Neural cell (in vitro differentiated cells): ENCODE results near the gene SLC6A11. TPM values are rescaled to one million over a fixed set of nuclear protein-coding genes. Genes with fewer than 3 reads are reported as not detected.

Experiments used
- H2AFZ ChIP-seq: fragments of 200-600, 300-800 bp; sonication (generic), shearing (Covaris generic); 2 replicates; pipeline ENCODE4 v1.6.0; 2014; ENCODE audit warnings: low read depth, mild to moderate bottlenecking, antibody characterized with exemption, low read length, moderate library complexity
- H3F3A ChIP-seq: fragments of 200-600 bp; shearing (Covaris generic); 2 replicates; pipeline ENCODE4 v1.6.1; 2016; ENCODE audit warnings: mild to moderate bottlenecking, moderate library complexity, mixed read lengths, antibody characterized with exemption, low read length; ENCODE audit not compliant: insufficient read depth, poor library complexity, severe bottlenecking
- H3K27ac ChIP-seq: fragments of 200-600, 300-800 bp; sonication (generic), shearing (Covaris generic); 2 replicates; pipeline ENCODE4 v1.5.1; 2014; ENCODE audit warnings: mild to moderate bottlenecking, low read length, moderate library complexity
- H3K27me3 ChIP-seq: fragments of 300-800, 200-600 bp; sonication (generic), shearing (Covaris generic); 2 replicates; pipeline ENCODE4 v1.6.0; 2014; ENCODE audit warnings: mild to moderate bottlenecking, low read depth, low read length, moderate library complexity; ENCODE audit not compliant: insufficient read depth
- H3K36me3 ChIP-seq: fragments of 300-800, 200-600 bp; sonication (generic), shearing (Covaris generic); 2 replicates; pipeline ENCODE4 v1.5.1; 2014; ENCODE audit warnings: mild to moderate bottlenecking, antibody characterized with exemption, low read length, moderate library complexity; ENCODE audit not compliant: insufficient read depth
- H3K4me2 ChIP-seq: fragments of 300-800, 200-600 bp; sonication (generic), shearing (Covaris generic); 2 replicates; pipeline ENCODE4 v1.6.0; 2014; ENCODE audit warnings: mild to moderate bottlenecking, low read length
- H3K4me3 ChIP-seq: fragments of 300-800, 200-600 bp; sonication (generic), shearing (Covaris generic); 2 replicates; pipeline ENCODE4 v1.5.1; 2014; ENCODE audit warnings: mild to moderate bottlenecking, low read length, moderate library complexity
- H3K79me2 ChIP-seq: fragments of 200-600 bp; shearing (Covaris generic); replicated peaks from 2 replicates; pipeline ENCODE4 v1.6.0; 2014; ENCODE audit warnings: mild to moderate bottlenecking, low read length, moderate library complexity; ENCODE audit not compliant: insufficient read depth
- H3K9ac ChIP-seq: fragments of 300-800, 200-600 bp; sonication (generic), shearing (Covaris generic); 2 replicates; pipeline ENCODE4 v1.6.1; 2016; ENCODE audit warnings: mild to moderate bottlenecking, low read length, mixed read lengths
- H3K9me2 ChIP-seq: fragments of 200-600 bp; shearing (Covaris generic); 2 replicates; pipeline ENCODE4 v1.6.1; 2016; ENCODE audit warnings: mild to moderate bottlenecking, low read length, mixed read lengths; ENCODE audit not compliant: insufficient read depth
- H3K9me3 ChIP-seq: fragments of 200-600, 300-800 bp; sonication (generic), shearing (Covaris generic); 2 replicates; pipeline ENCODE4 v1.6.1; 2016; ENCODE audit warnings: mild to moderate bottlenecking, mixed run types, low read length, moderate library complexity, mixed read lengths
- H4K20me1 ChIP-seq: fragments of 200-600 bp; shearing (Covaris generic); 2 replicates; pipeline ENCODE4 v1.6.1; 2016; ENCODE audit warnings: mild to moderate bottlenecking, mixed run types; ENCODE audit not compliant: insufficient read depth
- EP300 ChIP-seq: fragments of 450-650 bp; conservative IDR thresholded peaks from 2 replicates; pipeline ENCODE4 v1.6.1; 2014; ENCODE audit warnings: antibody characterized with exemption, mild to moderate bottlenecking, moderate library complexity; ENCODE audit not compliant: poor library complexity, severe bottlenecking
- EZH2 ChIP-seq: fragments of 200-600, 300-800 bp; shearing (Covaris generic), sonication (generic); IDR thresholded peaks from 2 replicates; pipeline ENCODE4 v1.6.1; 2014; ENCODE audit warnings: antibody characterized with exemption, low read length, borderline replicate concordance, mild to moderate bottlenecking; ENCODE audit not compliant: insufficient read depth, poor library complexity, severe bottlenecking
- MXI1 ChIP-seq: fragments of 450-650 bp; conservative IDR thresholded peaks from 2 replicates; pipeline ENCODE4 v1.6.1; 2014; ENCODE audit warnings: antibody characterized with exemption, mild to moderate bottlenecking; ENCODE audit not compliant: poor library complexity, severe bottlenecking
- POLR2AphosphoS5 ChIP-seq: IDR thresholded peaks from 2 replicates; pipeline ENCODE4 v1.6.1; 2012
- RAD21 ChIP-seq: fragments of 450-650 bp; conservative IDR thresholded peaks from 2 replicates; pipeline ENCODE4 v1.6.1; 2014; ENCODE audit warnings: antibody characterized with exemption, mild to moderate bottlenecking, moderate library complexity
- REST ChIP-seq: IDR thresholded peaks from 2 replicates; pipeline ENCODE4 v1.6.1; 2012; ENCODE audit warnings: borderline replicate concordance
- SMC3 ChIP-seq: fragments of 450-650 bp; conservative IDR thresholded peaks from 2 replicates; pipeline ENCODE4 v1.6.1; 2014; ENCODE audit warnings: antibody characterized with exemption, mild to moderate bottlenecking, moderate library complexity; ENCODE audit not compliant: poor library complexity
- TAF1 ChIP-seq: IDR thresholded peaks from 2 replicates; pipeline ENCODE4 v1.6.1; 2012; ENCODE audit warnings: low read depth
- polyA plus RNA-seq: library from polyadenylated mRNA; depleted of rRNA; stranded (reverse); fragments of >200 nt; gene quantifications from 2 replicates; pipeline ENCODE4 v1.2.3, GENCODE V29; 2014
- TF ChIP-seq, protein P1 (sequence below): fragments of 450-650 bp; IDR thresholded peaks from 2 replicates; pipeline ENCODE4 v1.5.1; 2014; ENCODE audit warnings: antibody characterized with exemption, mild to moderate bottlenecking, moderate library complexity; ENCODE audit not compliant: poor library complexity, severe bottlenecking

SLC6A11 gene
- polyA plus RNA-seq, 1 donor from 2014 or later = 4.2 TPM

DNA sequence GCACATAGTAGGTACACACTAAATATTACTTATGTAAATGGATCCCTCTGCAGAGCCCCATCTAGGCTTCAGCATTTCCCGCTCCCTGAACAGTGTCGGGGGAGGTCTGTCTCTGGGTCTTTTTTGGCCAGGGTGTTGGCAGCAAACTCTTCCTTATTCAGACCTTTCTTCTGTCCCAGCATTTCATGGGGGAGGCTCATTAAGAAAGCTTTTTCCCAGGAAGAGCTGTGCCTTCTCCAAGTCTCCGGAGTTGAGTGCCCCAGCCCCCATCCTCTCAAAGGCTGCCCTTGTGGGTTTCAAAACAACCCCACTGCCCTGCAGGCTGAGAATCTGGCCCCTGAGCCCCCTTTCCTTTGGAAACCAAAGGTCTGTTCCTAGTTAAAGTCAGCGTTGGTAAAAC, 25.1 kb downstream of the SLC6A11 start:
- Histone ChIP-seq H2AFZ (no peak overlapping the region), H3K36me3 (no peaks in the 10 kb centered on the region), H3K9me2 (no peaks in the 10 kb centered on the region), H3K79me2 (no peaks in the 10 kb centered on the region), H3F3A (no peaks in the 10 kb centered on the region), H3K27me3 (no peaks in the 10 kb centered on the region), H4K20me1 (no peaks in the 10 kb centered on the region), H3K27ac (no peak overlapping the region), H3K4me3 (no peak overlapping the region), H3K9ac (no peak overlapping the region), H3K4me2 (no peak overlapping the region), H3K9me3 (no peaks in the 10 kb centered on the region)
- TF ChIP-seq MXI1 (no peak), EZH2 (no peak)

GRCh38 chr3:10843378-10843777, 27.4 kb downstream of the SLC6A11 start:
- no peak overlapping the region for H3K4me3 ChIP-seq
- H4K20me1 ChIP-seq = no peaks in the 10 kb centered on the region
- H3F3A ChIP-seq = no peaks in the 10 kb centered on the region
- TF ChIP-seq SMC3 (no peak), RAD21 (no peak), MXI1 (no peak), TAF1 (no peak), EP300 (no peak), POLR2AphosphoS5 (no peak), EZH2 (no peak), REST (no peak)
- TF ChIP-seq, protein P1, sequence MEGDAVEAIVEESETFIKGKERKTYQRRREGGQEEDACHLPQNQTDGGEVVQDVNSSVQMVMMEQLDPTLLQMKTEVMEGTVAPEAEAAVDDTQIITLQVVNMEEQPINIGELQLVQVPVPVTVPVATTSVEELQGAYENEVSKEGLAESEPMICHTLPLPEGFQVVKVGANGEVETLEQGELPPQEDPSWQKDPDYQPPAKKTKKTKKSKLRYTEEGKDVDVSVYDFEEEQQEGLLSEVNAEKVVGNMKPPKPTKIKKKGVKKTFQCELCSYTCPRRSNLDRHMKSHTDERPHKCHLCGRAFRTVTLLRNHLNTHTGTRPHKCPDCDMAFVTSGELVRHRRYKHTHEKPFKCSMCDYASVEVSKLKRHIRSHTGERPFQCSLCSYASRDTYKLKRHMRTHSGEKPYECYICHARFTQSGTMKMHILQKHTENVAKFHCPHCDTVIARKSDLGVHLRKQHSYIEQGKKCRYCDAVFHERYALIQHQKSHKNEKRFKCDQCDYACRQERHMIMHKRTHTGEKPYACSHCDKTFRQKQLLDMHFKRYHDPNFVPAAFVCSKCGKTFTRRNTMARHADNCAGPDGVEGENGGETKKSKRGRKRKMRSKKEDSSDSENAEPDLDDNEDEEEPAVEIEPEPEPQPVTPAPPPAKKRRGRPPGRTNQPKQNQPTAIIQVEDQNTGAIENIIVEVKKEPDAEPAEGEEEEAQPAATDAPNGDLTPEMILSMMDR = no peak
- no peak overlapping the region for H2AFZ ChIP-seq
- H3K36me3 ChIP-seq = no peaks in the 10 kb centered on the region
- H3K27me3 ChIP-seq = no peaks in the 10 kb centered on the region
- no peaks in the 10 kb centered on the region for H3K9me2 ChIP-seq
- no peaks in the 10 kb centered on the region for H3K9me3 ChIP-seq
- H3K4me2 ChIP-seq = no peak overlapping the region
- no peak overlapping the region for H3K9ac ChIP-seq
- no peaks in the 10 kb centered on the region for H3K79me2 ChIP-seq
- H3K27ac ChIP-seq = no peak overlapping the region
